Measurements from ENCODE around the gene AOPEP.

DNA sequence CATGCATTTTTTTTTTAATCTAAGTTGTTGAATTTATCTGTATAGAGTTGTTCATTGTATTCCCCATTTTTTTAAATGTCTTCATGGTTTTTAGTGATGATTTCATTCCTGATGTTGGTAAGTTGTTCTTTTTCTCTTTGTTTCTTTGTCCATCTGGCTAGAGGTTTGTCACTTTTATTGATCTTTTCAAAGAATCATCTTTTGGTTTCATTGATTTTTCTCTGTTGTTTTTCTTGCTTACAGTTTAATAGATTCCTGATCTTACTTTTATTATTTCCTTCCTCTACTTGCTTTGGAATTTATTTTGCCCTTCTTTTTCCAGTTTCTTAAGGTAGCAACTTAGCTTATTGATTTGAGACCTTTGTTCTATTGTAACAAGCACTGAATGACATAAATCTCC is 114.2 kb downstream of the AOPEP start:
- TF ChIP-seq, protein P1, sequence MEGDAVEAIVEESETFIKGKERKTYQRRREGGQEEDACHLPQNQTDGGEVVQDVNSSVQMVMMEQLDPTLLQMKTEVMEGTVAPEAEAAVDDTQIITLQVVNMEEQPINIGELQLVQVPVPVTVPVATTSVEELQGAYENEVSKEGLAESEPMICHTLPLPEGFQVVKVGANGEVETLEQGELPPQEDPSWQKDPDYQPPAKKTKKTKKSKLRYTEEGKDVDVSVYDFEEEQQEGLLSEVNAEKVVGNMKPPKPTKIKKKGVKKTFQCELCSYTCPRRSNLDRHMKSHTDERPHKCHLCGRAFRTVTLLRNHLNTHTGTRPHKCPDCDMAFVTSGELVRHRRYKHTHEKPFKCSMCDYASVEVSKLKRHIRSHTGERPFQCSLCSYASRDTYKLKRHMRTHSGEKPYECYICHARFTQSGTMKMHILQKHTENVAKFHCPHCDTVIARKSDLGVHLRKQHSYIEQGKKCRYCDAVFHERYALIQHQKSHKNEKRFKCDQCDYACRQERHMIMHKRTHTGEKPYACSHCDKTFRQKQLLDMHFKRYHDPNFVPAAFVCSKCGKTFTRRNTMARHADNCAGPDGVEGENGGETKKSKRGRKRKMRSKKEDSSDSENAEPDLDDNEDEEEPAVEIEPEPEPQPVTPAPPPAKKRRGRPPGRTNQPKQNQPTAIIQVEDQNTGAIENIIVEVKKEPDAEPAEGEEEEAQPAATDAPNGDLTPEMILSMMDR (IDR thresholded peaks at IDR 0.05) = no peak
- TF ChIP-seq POLR2A (IDR thresholded peaks at IDR 0.05) = no peak

Data from suprapubic skin (tissue), 3 donors.